CD4-positive, alpha-beta T cell treated with Interleukin-12 subunit alpha and Interleukin-12 subunit beta, for 1 hour (primary cell): ENCODE measurements around the gene NR4A1.

Experiments used
- DNase-seq: peaks from one replicate; pipeline ENCODE4 v3.0.0-alpha.2; 2020

NR4A1 gene

DNA sequence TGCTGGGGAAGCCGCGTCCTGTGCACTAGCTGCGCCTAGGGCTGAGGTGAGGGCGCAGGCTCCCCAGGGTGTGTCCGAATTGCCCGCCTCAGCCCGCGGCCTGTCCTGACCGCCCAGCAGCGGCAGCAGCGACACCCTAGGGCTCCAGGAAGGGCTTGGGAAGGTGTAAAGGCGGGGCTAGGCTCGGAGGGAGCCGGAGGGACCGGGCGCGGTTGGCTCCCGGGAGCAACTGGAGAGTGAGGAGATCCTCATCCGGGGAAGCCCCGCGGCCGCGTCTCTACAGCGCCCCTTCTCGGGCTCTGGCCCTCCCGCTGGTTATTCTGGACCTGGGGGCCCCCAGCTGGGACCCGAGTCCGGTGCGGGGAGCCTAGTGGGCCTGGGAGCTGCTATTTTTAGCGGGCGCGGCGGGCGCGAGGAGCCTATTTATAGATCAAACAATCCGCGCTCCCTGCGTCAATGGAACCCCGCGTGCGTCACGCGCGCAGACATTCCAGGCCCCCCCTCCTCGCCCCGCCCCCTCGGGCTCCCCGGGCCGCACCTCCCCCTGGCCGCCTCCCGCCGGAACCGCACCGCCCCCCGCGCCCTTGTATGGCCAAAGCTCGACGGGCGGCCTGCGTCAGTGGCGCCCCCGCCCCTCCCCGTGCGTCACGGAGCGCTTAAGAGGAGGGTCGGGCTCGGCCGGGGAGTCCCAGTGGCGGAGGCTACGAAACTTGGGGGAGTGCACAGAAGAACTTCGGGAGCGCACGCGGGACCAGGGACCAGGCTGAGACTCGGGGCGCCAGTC is at the start of gene NR4A1:
Gene NR4A1 (plus strand): TSS at position 685 of the 784 bp plus-strand sequence. CDS start 2,887 bp downstream, outside the sequence.
- DNase-seq = peak; percentile 99

- no peak for DNase-seq
Measured at GRCh38 chr12:52003016-52003550, 48.2 kb upstream of the NR4A1 start.

DNA sequence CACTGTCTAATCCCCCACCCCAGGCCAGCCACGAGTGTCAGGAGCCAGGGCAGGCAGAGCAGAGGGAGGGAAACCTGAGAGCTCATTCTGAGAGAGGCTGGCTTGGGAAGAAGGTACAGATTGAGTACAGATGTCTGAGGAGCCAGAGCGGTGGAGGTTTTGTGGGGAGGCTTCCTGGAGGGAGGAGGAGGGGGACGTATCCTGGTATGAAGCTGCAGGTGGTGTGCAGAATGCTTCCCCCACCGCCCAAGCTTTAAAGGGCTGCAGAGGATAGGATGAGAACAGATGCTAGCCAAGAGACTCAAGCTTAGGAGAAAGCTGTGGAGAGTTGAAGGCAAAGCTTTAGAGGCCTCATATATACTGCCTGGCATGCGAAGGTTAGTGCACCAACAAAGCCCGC is 47.7 kb upstream of the NR4A1 start:
- no peak for DNase-seq

DNA sequence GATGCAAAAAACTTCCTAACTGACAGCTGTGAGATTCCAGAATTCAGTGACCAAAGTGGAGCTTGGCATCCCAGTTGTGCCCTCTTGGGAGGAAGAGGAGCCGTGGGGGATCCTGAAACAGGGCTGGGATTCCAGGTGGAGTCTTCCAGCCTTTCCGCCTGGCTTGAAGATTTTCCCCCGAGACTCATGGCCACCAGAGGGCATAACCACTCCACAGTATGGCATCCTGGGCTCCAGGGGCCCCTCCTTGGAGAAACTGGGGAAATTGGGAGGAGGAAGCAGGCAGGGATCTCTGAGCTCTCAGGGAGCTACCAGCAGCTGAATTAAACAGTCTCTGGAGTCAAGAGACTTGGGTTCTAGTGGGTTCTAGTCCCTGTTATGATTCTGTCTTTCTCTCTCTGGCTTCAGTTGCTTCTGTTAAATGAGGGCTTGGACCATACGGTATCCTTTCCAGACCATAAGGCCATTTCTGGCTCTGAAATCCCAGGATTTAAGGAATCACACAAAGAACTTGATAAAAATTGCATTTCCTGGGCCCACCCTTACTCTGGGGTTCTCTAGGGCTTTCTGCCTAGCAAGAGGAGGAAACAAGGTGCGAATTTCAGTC is 47.1 kb upstream of the NR4A1 start:
- no peak for DNase-seq

- DNase-seq = no peak
Measured at GRCh38 chr12:52005218-52005902, 45.9 kb upstream of the NR4A1 start.

DNA sequence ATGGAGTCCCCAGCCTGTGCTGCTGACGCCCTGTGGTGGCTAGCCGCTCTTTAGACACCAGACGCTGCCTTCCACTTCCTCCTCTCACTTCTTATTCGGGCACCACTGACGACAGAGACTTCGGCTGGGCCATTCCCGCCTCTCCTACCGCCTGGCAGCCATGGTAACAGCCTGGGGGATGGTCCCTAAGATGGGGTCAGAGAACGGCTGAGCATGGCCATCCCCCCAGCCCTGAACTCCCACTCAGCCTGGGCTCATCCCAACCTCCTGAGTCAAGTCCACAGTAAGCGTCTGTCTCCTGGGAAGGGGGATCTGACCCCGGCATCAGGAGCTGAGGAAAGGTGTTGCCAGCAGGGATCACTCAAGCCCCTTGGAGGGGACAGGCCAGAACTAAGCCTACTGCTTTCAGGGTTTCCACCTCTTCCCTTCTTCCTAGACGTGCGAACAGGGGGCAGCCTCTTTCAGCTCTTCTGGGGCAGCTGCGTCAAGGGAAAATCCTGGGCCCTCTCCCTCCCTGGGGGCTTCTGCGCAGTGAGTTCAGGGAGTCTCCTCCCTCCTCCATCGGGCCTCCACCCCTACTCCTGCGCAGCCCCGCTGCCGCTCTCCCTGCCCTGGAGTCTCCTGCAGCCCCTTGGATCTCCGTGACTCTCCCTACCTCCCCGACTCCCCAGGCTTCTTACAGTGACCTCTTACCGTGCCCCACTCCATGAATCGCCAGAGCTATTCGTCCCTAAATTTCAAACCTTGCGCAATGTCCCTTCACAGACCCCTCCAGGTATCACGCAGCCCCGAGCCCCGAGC is 45.1 kb upstream of the NR4A1 start:
- DNase-seq = peak; percentile 48

GRCh38 chr12:52006726-52007157 is 44.5 kb upstream of the NR4A1 start, which contains the start of gene TAMALIN:
TSS of gene TAMALIN (plus strand) at chr12:52006946. CDS start at chr12:52007020, 74 bp downstream.
- DNase-seq = peak; percentile 88

- peak; percentile 72 for DNase-seq
Measured at GRCh38 chr12:52007158-52007921, 43.9 kb upstream of the NR4A1 start.

DNA sequence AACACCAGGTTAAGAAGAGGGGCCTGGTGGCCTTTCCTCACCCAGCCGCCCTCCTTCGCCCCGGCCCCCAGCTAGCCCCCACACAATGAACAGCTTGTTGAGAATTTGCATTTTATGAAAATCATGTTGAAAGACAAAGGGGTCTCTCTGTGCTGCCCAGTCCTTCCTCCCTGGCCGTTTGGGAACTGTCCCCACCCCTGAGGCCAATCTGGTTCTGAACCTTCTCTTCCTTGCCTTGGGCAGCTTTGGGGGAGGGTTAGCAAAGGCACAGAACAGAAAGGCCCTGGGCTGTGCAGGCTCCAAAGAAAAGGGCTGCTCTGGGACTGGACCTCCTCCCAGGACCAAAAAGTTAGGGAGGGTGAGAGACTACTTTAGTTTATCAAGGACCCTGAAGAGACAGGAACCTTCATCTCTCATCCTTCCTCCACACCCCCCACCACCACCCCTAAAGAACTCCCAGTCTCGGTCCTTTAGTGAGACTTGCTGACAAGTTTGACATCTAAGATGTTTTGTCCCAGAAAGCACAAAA is 43.2 kb upstream of the NR4A1 start:
- DNase-seq = no peak

DNA sequence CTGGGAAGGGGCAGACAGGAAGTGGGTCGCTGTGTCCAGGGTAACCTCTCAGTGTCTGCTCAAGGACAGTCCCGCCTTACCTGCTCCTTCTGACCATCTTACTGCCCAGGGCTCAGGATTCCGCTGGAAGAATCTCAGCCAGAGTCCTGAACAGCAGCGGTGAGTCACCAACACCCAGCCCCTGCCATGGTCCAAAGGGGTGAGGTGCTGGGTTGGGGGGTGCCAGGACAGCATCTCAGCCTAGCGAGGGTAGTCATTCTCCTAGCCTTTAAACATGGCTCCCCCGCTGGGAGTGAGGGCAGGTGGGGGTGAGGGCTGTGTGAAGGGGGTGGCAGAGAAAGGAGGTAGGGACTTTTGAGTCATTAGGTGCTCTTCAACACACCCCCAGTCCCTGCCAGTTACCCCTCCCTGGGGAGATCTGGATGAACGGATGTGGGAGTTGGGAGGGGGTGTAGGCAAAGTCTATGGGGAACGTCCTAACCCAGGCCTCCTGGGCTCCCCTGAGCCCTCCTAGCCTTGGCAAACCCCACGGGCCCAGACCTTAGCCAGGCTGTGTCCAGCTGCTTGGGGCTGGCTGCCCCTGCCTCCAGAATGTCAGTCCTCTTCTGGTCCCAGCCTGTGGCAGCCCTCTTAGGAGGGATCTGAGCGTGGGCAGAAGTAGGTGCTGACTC is 42.0 kb upstream of the NR4A1 start:
- no peak for DNase-seq

DNA sequence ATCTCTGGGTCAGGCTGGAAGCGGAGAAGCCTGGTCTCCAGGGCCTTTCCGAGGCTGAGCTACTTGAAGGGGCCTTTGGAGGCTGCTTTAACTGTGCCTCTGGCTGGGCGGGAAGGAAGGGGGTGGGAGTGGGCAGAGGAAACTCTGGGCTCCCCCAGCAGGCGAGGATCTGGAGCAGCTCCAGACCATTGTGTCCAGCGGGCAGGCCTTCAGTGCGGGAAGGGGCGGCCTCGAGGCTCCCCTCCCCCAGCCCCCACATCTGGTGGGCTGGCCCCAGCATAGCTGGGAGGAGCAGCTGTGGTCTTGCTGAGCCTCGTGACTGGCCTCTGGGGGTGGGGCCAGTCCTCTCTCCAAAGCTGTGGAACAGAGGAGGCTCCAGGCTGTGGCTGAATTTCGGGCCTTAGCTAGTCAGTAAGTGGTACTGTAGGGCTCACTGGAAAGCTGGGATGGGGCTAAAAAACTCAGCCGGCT is 41.1 kb upstream of the NR4A1 start:
- DNase-seq = no peak

GRCh38 chr12:52010692-52011601 is 40.3 kb upstream of the NR4A1 start:
- no peak for DNase-seq

DNA sequence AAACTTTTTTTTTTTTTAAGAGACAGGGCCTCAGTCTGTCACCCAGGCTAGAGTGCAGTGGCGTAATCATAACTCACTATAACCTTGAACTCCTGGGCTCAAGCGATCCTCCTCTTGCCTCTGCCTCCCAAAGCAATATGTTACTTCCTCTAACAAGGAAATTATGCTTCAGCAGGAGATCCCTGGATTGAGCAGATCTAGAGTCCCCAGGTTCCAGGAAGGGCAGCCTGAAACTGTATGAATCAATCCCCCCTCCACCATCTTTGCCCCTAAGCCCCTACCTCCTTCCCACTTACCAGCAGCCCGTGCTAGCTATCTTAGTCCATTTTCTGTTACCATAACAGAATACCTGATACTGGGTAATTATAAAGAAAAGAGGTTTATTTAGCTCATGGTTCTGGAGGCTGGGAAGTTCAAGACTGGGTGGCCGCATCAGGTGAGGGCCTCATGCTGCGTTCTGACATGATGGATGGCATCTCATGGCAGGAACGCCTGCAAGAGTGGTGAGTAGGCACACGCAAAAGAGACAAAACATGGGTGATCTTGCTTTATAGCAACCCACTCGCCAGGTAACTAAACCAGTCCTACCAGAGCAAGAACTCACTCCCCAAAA is 39.5 kb upstream of the NR4A1 start:
- no peak for DNase-seq

DNA sequence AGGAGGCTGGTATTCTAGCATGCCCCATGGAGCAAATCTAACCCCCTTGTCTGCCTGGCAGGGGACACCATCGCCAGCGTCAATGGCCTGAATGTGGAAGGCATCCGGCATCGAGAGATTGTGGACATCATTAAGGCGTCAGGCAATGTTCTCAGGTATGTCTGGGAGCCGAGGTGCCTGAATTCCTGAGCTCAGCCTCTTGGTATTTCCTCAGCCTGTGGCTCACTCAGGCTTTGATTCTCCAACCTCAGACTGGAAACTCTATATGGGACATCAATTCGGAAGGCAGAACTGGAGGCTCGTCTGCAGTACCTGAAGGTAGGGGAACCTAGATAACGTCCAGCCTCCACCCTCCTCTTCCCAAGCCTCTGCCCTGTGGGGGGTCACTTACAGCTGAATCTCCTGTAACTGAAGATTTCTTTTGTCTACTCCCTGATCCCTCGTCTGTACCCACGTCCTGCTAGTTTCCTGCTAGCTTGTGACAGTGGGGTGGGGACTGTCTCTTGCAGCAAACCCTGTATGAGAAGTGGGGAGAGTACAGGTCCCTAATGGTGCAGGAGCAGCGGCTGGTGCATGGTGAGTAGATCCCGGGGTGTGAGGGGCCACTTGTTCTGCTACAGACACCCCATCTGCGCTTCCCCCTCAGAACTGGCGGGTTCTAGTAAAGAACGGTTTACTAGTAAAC is 37.5 kb upstream of the NR4A1 start:
- no peak for DNase-seq

DNA sequence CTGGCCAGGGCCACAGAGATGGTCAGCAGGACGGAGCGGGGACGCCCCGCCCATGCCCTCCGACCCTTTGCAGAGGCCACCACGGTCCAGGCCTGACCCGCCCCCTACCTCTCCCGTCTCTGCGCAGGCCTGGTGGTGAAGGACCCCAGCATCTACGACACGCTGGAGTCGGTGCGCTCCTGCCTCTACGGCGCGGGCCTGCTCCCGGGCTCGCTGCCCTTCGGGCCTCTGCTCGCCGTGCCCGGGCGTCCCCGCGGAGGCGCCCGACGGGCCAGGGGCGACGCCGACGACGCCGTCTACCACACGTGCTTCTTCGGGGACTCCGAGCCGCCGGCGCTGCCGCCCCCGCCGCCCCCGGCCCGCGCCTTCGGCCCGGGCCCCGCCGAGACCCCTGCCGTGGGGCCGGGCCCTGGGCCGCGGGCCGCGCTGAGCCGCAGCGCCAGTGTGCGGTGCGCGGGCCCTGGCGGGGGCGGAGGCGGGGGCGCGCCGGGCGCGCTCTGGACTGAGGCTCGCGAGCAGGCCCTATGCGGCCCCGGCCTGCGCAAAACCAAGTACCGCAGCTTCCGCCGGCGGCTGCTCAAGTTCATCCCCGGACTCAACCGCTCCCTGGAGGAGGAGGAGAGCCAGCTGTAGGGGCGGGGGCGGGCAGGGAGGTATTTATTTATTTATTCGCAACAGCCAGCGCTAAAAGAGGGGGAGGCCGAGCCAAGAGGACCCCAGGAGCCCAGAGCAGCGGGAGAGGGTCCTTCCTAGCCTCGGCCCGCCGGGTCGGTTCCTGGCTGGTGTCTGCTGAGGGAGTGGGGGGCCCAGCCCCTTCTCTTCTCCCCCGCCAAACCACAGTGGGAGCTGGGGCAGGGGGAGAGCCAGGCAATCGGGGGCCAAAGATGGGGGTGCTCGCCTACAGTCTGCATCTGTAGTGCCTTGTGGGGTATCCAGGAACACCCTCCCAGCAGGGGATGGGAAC is 36.4 kb upstream of the NR4A1 start:
- DNase-seq = no peak

DNA sequence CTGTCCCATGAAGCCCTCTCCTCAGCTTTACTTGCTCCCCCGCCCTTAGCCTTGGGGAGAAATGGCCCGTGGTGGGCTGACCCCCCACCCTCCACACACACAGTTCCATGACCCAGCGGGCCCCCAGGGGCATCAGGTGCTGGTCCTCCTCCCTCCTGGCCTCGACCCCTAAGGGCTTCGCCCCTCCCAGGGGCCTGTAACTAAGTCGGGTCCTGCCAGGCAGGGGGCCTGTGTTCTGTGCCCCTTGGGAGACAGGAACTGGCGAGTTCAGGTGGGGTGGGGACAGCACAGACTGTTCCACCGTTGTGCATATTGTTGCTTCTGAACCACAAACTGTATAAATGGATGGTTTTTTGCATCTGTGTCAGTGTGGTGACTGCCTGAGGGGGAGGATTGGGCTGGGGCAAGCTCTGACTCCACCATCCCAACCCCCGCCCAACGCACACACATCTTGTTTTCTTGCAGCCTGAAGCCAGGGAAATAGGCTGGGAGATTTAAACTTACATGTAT is 35.7 kb upstream of the NR4A1 start:
- DNase-seq = no peak

GRCh38 chr12:52018433-52019112 is 32.7 kb upstream of the NR4A1 start:
- DNase-seq = no peak
